Caco-2 (cell line): ENCODE measurements around the gene CERK. TPM values are rescaled to one million over a fixed set of nuclear protein-coding genes. Genes with fewer than 3 reads are reported as not detected.

ENCODE experiments used
- BruUV-seq: library from RNA; stranded (reverse); fragments of 400-500 nt; replicated peaks from 2 replicates; lab custom pipeline; 2021; lab: Mats Ljungman, UMichigan
- CTCF ChIA-PET: fragments of 300-600 bp; sonication (Branson Sonifier 250); formaldehyde crosslinking; loops from one replicate; lab custom pipeline; 2022; ENCODE audit warnings: antibody characterized with exemption; lab: Charles Lee
- POLR2A ChIA-PET: fragments of 300-600 bp; sonication (Branson Sonifier 250); formaldehyde crosslinking; loops from one replicate; lab custom pipeline; 2022; ENCODE audit warnings: antibody characterized with exemption; lab: Charles Lee
- DNase-seq, 2 experiments: peaks; one replicate each; pipeline versions ENCODE4 v3.0.0 to v3.0.0-alpha.2; 2020 to 2022
- H3K27me3 ChIP-seq: replicated peaks from 2 replicates; pipeline ENCODE4 v1.6.0; 2011; ENCODE audit warnings: low read length; ENCODE audit not compliant: control insufficient read depth, insufficient read depth
- H3K36me3 ChIP-seq: 2 replicates; pipeline ENCODE4 v1.5.1; 2011; ENCODE audit warnings: low read length; ENCODE audit not compliant: control insufficient read depth, insufficient read depth
- H3K4me1 ChIP-seq: fragments of 250-450 bp; sonication (Bioruptor Pico); 2 replicates; pipeline ENCODE4 v1.5.1; 2020; ENCODE audit warnings: mild to moderate bottlenecking
- H3K4me3 ChIP-seq: 2 replicates; pipeline ENCODE4 v1.5.1; 2011; ENCODE audit warnings: low read depth, mild to moderate bottlenecking, control low read depth, low read length
- H3K9me3 ChIP-seq: fragments of 250-450 bp; sonication (Bioruptor Pico); 2 replicates; pipeline ENCODE4 v1.5.1; 2020; ENCODE audit warnings: mild to moderate bottlenecking, moderate library complexity
- H3K27ac Mint-ChIP-seq: one replicate; pipeline ENCODE4 v1.8.0; 2022; ENCODE audit warnings: mixed read lengths; ENCODE audit not compliant: unreplicated experiment
- H3K27me3 Mint-ChIP-seq: one replicate; pipeline ENCODE4 v1.8.0; 2022; ENCODE audit warnings: mixed read lengths; ENCODE audit not compliant: insufficient read depth, unreplicated experiment
- H3K36me3 Mint-ChIP-seq: one replicate; pipeline ENCODE4 v1.8.0; 2022; ENCODE audit warnings: mild to moderate bottlenecking, mixed read lengths; ENCODE audit not compliant: insufficient read depth, unreplicated experiment
- H3K4me1 Mint-ChIP-seq: one replicate; pipeline ENCODE4 v1.8.0; 2022; ENCODE audit warnings: low read depth, mixed read lengths; ENCODE audit not compliant: unreplicated experiment
- H3K4me3 Mint-ChIP-seq: one replicate; pipeline ENCODE4 v1.8.0; 2022; ENCODE audit warnings: mild to moderate bottlenecking, moderate library complexity, mixed read lengths; ENCODE audit not compliant: unreplicated experiment
- H3K9me3 Mint-ChIP-seq: one replicate; pipeline ENCODE4 v1.8.0; 2022; ENCODE audit warnings: mixed read lengths; ENCODE audit not compliant: unreplicated experiment
- CTCF ChIP-seq, 2 experiments: fragments of 200-600 bp in 1 of 2; IDR thresholded peaks; 1 replicate in 1 of 2; 2 replicates in 1 of 2; pipeline versions ENCODE4 v1.5.1 to v1.8.0; 2011 to 2022; ENCODE audit warnings: antibody characterized with exemption in 1 of 2, control low read depth in 1 of 2, inconsistent platforms in 1 of 2, low read depth in 1 of 2, low read length in 1 of 2, mild to moderate bottlenecking in 1 of 2, moderate library complexity in 1 of 2; ENCODE audit not compliant: insufficient read depth in 1 of 2, severe bottlenecking in 1 of 2, unreplicated experiment in 1 of 2
- intact Hi-C: fragments of 100-400 bp; cut with micrococcal nuclease; formaldehyde crosslinking; loops from one replicate; pipeline ENCODE4 v1.10.0; 2022; ENCODE audit not compliant: unreplicated experiment
- total RNA-seq: library from RNA; stranded (reverse); gene quantifications from 2 replicates; pipeline ENCODE4 v1.2.3, GENCODE V29; 2022

CERK gene
- total RNA-seq, 1 experiment from 2014 or later, result 35.0 TPM

GRCh38 chr22:46690146-46690545 is 47.9 kb downstream of the CERK start:
- Histone ChIP-seq H3K4me1 (no peaks in the 10 kb centered on the region), H3K27me3 (no peaks in the 10 kb centered on the region), H3K36me3 (no peaks in the 10 kb centered on the region; the same call in none of the 2 replicates), H3K9me3 (no peaks in the 10 kb centered on the region), H3K4me3 (no peak overlapping the region)
- CTCF ChIA-PET, result no interaction called here
- TF ChIP-seq CTCF (IDR thresholded peaks at IDR 0.05; ENCODE audit: insufficient read depth in 1 of 2, low read depth in 1 of 2, low read length in 1 of 2, severe bottlenecking in 1 of 2, unreplicated experiment in 1 of 2), result no peak
- BruUV-seq, result no TSS peak
- H3K4me1 Mint-ChIP-seq, result no peaks in the 10 kb centered on the region
- no peak overlapping the region for H3K27ac Mint-ChIP-seq
- H3K9me3 Mint-ChIP-seq, result no peaks in the 10 kb centered on the region
- peaks cover 36% of the 10 kb centered on the region for H3K36me3 Mint-ChIP-seq
- no peak overlapping the region for H3K4me3 Mint-ChIP-seq
- POLR2A ChIA-PET, result no interaction called here
- no peaks in the 10 kb centered on the region for H3K27me3 Mint-ChIP-seq
- intact Hi-C loops, result no loop called here
- no peak for DNase-seq

- Mint-ChIP-seq H3K27me3 (no peaks in the 10 kb centered on the region), H3K4me1 (no peaks in the 10 kb centered on the region), H3K36me3 (peaks cover 26% of the 10 kb centered on the region), H3K4me3 (no peak overlapping the region), H3K9me3 (no peaks in the 10 kb centered on the region), H3K27ac (no peak overlapping the region)
- no peak for TF ChIP-seq CTCF (IDR thresholded peaks at IDR 0.05; ENCODE audit: insufficient read depth in 1 of 2, low read depth in 1 of 2, low read length in 1 of 2, severe bottlenecking in 1 of 2, unreplicated experiment in 1 of 2)
- intact Hi-C loops, result no loop called here
- H3K27me3 ChIP-seq, result no peaks in the 10 kb centered on the region
- no peaks in the 10 kb centered on the region; the same call in none of the 2 replicates for H3K36me3 ChIP-seq
- POLR2A ChIA-PET, result no interaction called here
- H3K4me3 ChIP-seq, result no peak overlapping the region
- CTCF ChIA-PET, result no interaction called here
- no peaks in the 10 kb centered on the region for H3K9me3 ChIP-seq
- BruUV-seq, result no TSS peak
- DNase-seq, result no peak
- no peaks in the 10 kb centered on the region for H3K4me1 ChIP-seq
Measured at GRCh38 chr22:46688949-46689348, 49.1 kb downstream of the CERK start.

GRCh38 chr22:46687460-46687859 is 50.6 kb downstream of the CERK start:
- Mint-ChIP-seq H3K27me3 (no peaks in the 10 kb centered on the region), H3K4me1 (no peaks in the 10 kb centered on the region), H3K4me3 (no peak overlapping the region), H3K36me3 (peaks cover 26% of the 10 kb centered on the region), H3K9me3 (no peaks in the 10 kb centered on the region), H3K27ac (no peak overlapping the region)
- intact Hi-C loops, result no loop called here
- H3K9me3 ChIP-seq, result no peaks in the 10 kb centered on the region
- ChIA-PET CTCF (no interaction called here), POLR2A (no interaction called here)
- H3K4me3 ChIP-seq, result no peak overlapping the region
- no TSS peak for BruUV-seq
- H3K4me1 ChIP-seq, result no peaks in the 10 kb centered on the region
- no peak for DNase-seq
- no peaks in the 10 kb centered on the region; the same call in 1 of the 2 replicates for H3K36me3 ChIP-seq
- H3K27me3 ChIP-seq, result no peaks in the 10 kb centered on the region
- no peak for TF ChIP-seq CTCF (IDR thresholded peaks at IDR 0.05; ENCODE audit: insufficient read depth in 1 of 2, low read depth in 1 of 2, low read length in 1 of 2, severe bottlenecking in 1 of 2, unreplicated experiment in 1 of 2)
